Mesothelial cell of epicardium (in vitro differentiated cells): Measurements from ENCODE around the gene DOCK2. TPM values are rescaled to one million over a fixed set of nuclear protein-coding genes. Genes with fewer than 3 reads are reported as not detected.

Experiments used
- DNase-seq, 2 experiments: peaks; one replicate each; pipeline ENCODE4 v3.0.0; 2021; ENCODE audit warnings: low spot score in 2 of 2; ENCODE audit not compliant: unreplicated experiment in 2 of 2
- H3K27ac Mint-ChIP-seq: 2 replicates; pipeline ENCODE4 v1.8.0; 2021; ENCODE audit warnings: mixed read lengths
- H3K27me3 Mint-ChIP-seq: 2 replicates; pipeline ENCODE4 v1.8.0; 2021; ENCODE audit warnings: low read depth, mixed read lengths
- H3K36me3 Mint-ChIP-seq: 2 replicates; pipeline ENCODE4 v1.8.0; 2021; ENCODE audit warnings: mixed read lengths
- H3K4me1 Mint-ChIP-seq: 2 replicates; pipeline ENCODE4 v1.8.0; 2021; ENCODE audit warnings: mixed read lengths
- H3K4me3 Mint-ChIP-seq: 2 replicates; pipeline ENCODE4 v1.8.0; 2021; ENCODE audit warnings: mild to moderate bottlenecking, moderate library complexity, mixed read lengths
- H3K9me3 Mint-ChIP-seq: 2 replicates; pipeline ENCODE4 v1.8.0; 2021; ENCODE audit warnings: mixed read lengths
- total RNA-seq: library from RNA; stranded (reverse); gene quantifications from 3 replicates; pipeline ENCODE4 v1.2.1, GENCODE V29; 2021
- TF ChIP-seq, protein P1 (sequence below): fragments of 200-600 bp; sonication (generic); IDR thresholded peaks from one replicate; pipeline ENCODE4 v1.5.0; 2021; ENCODE audit warnings: antibody characterized with exemption; ENCODE audit not compliant: unreplicated experiment

Gene DOCK2
- total RNA-seq, 1 donor from 2014 or later = 0.25 TPM

DNA sequence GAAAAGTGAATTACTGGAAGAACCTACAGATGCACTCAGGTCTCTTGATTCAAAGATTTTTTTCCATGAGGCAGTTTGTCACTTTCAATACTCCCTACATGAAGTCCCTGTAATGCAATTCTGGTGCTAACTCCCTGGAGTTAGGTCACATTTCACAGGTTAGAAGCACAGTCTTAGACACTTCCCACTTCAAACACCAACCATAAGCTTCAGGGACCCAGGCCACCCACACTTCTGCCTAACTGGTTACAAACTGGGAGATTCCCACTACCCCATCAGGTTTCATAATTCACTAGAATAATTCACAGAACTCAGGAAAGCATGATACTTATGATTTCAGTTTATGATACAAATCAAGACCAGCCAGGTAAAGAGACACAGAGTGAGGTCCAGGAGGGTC, 439.7 kb downstream of the DOCK2 start:
- H3K4me1 Mint-ChIP-seq = peaks cover 15% of the 10 kb centered on the region
- peaks cover 57% of the 10 kb centered on the region for H3K27me3 Mint-ChIP-seq
- H3K4me3 Mint-ChIP-seq = no peak overlapping the region
- H3K27ac Mint-ChIP-seq = no peak overlapping the region
- no peak for DNase-seq
- H3K9me3 Mint-ChIP-seq = no peaks in the 10 kb centered on the region
- H3K36me3 Mint-ChIP-seq = no peaks in the 10 kb centered on the region
- TF ChIP-seq, protein P1, sequence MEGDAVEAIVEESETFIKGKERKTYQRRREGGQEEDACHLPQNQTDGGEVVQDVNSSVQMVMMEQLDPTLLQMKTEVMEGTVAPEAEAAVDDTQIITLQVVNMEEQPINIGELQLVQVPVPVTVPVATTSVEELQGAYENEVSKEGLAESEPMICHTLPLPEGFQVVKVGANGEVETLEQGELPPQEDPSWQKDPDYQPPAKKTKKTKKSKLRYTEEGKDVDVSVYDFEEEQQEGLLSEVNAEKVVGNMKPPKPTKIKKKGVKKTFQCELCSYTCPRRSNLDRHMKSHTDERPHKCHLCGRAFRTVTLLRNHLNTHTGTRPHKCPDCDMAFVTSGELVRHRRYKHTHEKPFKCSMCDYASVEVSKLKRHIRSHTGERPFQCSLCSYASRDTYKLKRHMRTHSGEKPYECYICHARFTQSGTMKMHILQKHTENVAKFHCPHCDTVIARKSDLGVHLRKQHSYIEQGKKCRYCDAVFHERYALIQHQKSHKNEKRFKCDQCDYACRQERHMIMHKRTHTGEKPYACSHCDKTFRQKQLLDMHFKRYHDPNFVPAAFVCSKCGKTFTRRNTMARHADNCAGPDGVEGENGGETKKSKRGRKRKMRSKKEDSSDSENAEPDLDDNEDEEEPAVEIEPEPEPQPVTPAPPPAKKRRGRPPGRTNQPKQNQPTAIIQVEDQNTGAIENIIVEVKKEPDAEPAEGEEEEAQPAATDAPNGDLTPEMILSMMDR = no peak

DNA sequence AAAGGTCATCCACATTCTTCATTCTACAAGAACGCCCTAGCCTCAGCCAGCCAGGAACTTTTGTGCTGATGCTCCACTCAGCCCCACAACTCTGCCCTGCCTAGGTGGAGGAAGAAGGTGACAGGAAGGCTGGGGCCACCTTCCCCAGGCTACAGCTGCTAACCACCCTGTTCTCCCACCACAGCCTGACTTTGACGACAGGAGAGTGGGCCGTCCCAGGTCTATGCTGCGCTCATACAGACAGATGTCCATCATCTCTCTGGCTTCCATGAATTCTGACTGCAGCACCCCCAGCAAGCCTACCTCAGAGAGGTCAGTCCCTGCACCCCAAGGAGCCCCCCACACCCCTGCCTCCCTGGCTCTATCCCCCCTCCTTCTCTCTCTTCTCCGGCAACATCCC, 440.5 kb downstream of the DOCK2 start:
- peaks cover 15% of the 10 kb centered on the region for H3K4me1 Mint-ChIP-seq
- no peak for DNase-seq
- H3K36me3 Mint-ChIP-seq = no peaks in the 10 kb centered on the region
- H3K9me3 Mint-ChIP-seq = no peaks in the 10 kb centered on the region
- no peak overlapping the region for H3K27ac Mint-ChIP-seq
- H3K4me3 Mint-ChIP-seq = no peak overlapping the region
- peaks cover 58% of the 10 kb centered on the region for H3K27me3 Mint-ChIP-seq
- TF ChIP-seq, protein P1 = no peak

DNA sequence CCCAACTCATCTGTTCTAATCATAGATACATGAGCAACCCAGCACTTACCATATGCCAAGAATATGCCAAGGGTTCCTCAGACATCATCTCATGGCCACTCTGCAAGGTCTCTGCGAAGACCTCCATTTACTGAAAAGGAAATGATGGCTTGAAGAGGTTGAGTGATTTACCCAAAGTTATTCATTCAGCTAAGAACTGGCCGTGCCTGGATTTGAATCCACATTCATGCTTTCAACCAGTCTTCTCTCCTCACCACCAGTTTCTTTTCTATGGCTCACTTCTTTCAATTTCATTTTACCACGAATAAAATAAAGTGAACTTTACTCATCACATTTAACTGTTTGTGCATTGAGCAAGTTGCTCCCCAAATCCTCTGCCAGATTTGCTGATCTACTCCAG, 441.4 kb downstream of the DOCK2 start:
- H3K27me3 Mint-ChIP-seq = peaks cover 56% of the 10 kb centered on the region
- TF ChIP-seq, protein P1 = no peak

DNA sequence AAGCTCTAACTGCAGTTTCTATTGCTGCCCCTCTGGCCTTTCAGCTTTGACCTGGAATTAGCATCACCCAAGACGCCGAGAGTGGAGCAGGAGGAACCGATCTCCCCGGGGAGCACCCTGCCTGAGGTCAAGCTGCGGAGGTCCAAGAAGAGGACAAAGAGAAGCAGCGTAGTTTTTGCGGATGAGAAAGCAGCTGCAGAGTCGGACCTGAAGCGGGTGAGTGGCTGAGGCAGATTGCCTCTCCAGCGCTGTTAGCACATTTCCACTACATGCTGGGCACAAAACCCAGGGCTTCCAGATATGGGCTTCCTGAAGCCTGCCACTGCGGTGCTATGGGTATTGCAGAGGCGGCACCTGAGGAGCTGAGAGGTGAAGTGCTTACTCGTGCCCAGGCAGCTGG, 441.9 kb downstream of the DOCK2 start:
- Mint-ChIP-seq H3K9me3 (no peaks in the 10 kb centered on the region), H3K4me1 (peaks cover 15% of the 10 kb centered on the region), H3K36me3 (no peaks in the 10 kb centered on the region), H3K27me3 (peaks cover 57% of the 10 kb centered on the region), H3K27ac (no peak overlapping the region), H3K4me3 (no peak overlapping the region)
- no peak for DNase-seq
- TF ChIP-seq, protein P1 = no peak

More for the DNA sequence above, 441.4 kb downstream of the DOCK2 start:
- Mint-ChIP-seq H3K4me3 (no peak overlapping the region), H3K9me3 (no peaks in the 10 kb centered on the region), H3K36me3 (no peaks in the 10 kb centered on the region), H3K4me1 (peaks cover 15% of the 10 kb centered on the region), H3K27ac (no peak overlapping the region)
- no peak for DNase-seq

DNA sequence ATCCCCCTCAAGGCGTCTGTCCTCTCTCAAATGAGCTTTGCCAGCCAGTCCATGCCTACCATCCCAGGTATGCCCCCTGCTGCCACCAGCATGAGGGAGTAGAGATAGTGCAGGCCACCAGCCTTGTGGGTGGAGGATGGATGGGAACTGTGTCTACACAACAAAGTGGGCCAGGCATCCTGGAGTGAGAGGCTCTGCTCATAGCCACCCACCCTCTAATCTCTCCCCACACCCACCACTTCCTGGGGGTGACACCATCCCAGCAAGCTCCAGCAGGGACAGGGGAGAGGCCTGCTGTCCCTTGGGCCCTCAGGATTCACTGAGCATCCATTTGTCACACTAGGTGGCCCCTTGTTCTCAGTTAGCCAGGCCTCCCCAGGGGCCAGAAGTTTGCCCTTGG, 443.1 kb downstream of the DOCK2 start:
- H3K27ac Mint-ChIP-seq = no peak overlapping the region
- TF ChIP-seq, protein P1 = no peak
- H3K9me3 Mint-ChIP-seq = no peaks in the 10 kb centered on the region
- peaks cover 9% of the 10 kb centered on the region for H3K4me1 Mint-ChIP-seq
- peaks cover 56% of the 10 kb centered on the region for H3K27me3 Mint-ChIP-seq
- H3K36me3 Mint-ChIP-seq = no peaks in the 10 kb centered on the region
- no peak overlapping the region for H3K4me3 Mint-ChIP-seq
- no peak for DNase-seq
